ENCODE data around the gene FUOM.

The FUOM gene

DNA sequence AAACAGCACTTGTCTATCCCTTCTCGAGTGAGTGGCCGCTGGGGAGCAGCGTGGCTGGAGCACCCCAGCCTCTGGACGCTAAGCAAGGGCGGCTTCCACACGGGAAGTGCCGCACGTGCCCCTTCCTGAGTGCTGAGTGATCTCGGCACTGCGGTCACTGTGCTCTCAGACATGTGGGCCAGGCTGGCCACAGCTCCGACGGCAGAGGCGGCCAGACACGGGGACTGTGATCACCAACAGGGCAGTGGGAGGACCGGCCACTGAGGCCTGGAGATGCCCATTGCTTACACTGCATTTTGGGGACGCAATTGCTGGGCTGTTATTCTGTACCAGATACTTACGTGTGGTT is 8.3 kb upstream of the FUOM start:
- no peak for DNase-seq

- DNase-seq: no peak
Observed at GRCh38 chr10:133365461-133366129, 7.8 kb upstream of the FUOM start.

- DNase-seq: no peak
Observed at GRCh38 chr10:133364645-133365431, 7.0 kb upstream of the FUOM start.

- no peak for DNase-seq
Observed at GRCh38 chr10:133362846-133363245, 5.0 kb upstream of the FUOM start.

- DNase-seq: no peak
Observed at GRCh38 chr10:133361773-133362441, 4.1 kb upstream of the FUOM start.

- no peak for DNase-seq
Observed at GRCh38 chr10:133361227-133361626, 3.4 kb upstream of the FUOM start.

DNA sequence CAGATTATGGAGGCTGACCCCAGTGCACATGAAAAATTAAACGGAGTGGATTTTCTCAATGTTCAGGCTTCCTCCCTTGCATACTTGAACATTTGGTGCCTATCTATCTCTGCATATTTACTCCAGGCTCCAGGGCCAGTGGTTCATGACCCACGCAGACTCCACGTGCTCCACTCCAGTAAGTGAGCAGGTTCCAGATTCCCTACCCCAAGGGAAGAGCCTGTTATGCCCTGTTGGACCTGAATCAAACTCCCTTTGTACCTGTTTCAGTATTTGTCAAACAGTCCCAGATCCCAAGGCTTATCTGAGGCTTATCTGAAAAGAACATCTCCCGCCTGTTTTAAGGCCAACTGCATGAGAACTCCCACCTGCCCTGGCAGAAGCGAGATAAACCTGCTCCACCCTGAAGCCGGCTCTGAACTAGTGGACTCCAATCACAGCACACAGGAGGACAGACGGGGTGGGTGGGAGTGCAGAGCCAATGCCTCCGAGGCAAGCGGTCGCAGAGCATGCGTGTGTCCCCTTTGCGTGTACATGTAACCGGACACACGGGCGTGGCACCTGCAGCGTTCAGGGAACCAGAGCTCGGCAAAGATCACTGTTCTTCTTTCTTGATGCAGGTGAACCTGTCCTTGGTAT is 2.3 kb upstream of the FUOM start:
- DNase-seq: no peak

DNA sequence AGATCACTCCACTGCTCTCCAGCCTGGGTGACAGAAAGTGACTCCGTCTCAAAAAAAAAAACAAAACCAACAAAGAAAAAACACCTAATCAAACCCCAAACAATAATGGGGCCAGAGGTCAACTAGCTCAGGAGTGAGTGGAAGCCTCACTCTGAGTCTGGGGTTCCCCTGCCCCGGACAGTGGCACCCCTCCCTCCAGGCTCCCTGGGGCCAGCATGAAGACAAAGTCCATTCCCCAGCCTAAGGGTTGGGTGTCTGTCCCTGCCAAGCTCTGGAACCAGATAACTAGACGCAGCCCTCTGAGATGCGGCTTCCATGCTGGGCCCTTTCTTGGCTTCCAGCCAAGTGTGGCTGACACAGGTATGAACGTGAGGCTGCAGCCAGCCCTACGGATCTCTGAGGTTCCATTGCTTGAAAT is 1.7 kb upstream of the FUOM start:
- peak in 1 of 2 experiments; percentile 27 for DNase-seq

DNA sequence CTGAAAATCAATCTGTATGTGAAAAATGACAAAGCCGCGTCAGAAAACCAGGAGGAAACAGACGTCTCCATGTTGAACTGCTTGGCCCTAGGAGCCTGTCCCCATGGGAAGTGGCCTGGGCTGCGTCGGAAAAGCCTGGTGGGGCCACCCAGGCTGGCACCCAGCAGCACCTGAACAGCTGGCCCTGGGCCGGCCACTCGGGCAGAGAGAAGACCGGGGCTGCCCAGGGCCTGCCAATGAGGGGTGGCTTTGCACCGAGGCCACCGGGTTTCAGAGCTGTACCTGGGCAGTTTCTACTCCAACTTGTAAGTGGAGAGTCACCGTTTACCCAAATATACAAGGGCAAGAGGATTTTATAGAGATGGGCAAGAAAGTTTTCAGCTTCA is 1.1 kb upstream of the FUOM start:
- DNase-seq: no peak

DNA sequence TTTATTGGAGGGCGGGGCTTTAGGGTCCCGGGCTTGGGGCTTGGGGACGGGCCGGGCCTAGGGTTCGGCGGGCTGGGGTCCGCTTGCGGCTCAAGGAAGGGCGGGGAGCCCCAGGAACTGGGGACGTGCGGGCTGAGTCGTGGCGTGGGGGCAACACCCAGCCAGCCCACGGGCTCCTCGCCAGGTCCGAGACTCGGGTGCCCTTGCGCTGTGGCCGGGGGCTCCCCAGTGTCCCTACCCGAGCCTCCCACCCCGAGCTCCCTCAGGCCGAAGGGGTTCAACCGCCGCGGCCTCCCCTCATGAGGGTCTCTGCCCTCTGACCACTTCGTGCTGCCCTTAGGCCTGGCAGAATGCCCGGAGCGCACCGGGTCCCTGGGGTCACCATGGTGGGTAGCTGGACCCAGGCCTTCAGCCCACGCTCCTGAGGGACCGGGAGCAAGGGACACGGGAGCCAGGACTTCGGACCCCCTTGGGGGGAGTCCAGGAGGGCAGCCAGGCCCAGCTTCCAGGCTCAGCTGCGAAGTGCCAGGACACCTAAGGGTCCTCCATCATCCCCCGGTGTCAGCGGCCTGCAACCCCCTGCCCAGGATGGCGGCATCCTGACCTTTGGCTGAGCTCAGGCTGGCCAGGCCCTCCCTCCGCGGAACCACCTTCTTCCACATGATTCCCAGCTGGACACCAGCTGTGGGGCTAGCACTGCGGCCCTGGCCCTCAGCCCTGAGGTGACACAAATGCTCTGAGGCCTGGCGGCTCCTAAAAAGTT is 524 bp upstream of the FUOM start:
- DNase-seq: no peak

- no peak for DNase-seq
Observed at GRCh38 chr10:133356549-133357284, 1.1 kb downstream of the FUOM start.

DNA sequence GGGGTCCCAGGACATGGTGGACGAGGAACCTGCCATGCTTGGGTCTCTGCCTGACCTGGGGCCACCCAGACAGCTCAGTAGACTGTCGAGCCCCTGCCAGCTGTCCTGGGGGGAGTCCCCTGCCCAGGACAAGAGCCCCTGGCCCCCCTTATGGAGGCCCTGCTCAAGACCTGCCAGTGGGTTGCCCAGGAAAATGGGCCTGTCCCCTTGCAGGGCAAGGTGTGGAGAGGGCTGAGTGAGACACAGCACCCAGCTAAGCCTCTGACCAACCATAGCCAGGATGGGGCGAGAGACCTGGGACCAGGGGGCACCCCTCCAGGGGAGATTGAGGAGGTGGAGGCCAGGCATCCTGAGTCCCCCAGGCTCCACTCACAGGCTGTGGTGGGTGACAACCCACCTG is 1.8 kb downstream of the FUOM start:
- no peak for DNase-seq

DNA sequence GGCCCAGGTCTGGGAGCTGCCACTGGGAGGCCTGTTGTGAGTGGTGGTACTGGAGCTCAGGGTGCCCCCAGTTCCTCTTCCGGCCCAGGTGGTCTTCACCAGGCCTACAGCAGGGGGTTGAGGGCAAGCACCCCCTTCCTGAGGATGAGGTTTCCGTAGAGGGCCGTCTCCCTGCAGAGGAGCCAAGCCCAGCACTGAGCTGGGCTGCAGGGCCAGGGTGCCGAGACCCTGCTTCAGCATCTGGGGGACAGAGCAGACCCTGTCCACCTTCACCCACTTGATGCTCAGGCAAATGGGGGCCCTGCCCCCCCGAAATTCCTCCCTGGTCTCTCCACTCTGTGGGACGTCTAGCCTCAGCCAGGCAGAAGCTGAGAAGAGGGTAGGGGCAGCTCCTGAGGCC is 2.6 kb downstream of the FUOM start:
- DNase-seq: no peak

GRCh38 chr10:133354672-133355240 is 3.1 kb downstream of the FUOM start:
- no peak for DNase-seq

- DNase-seq: no peak
Observed at GRCh38 chr10:133353988-133354605, 3.7 kb downstream of the FUOM start.

GRCh38 chr10:133353202-133353959 is 4.4 kb downstream of the FUOM start:
- DNase-seq: no peak

GRCh38 chr10:133351408-133352318 is 6.2 kb downstream of the FUOM start:
- DNase-seq: no peak

- no peak for DNase-seq
Observed at GRCh38 chr10:133350950-133351329, 6.9 kb downstream of the FUOM start.

- DNase-seq: no peak
Observed at GRCh38 chr10:133350283-133350949, 7.4 kb downstream of the FUOM start.

Data from stimulated activated CD4-positive, alpha-beta T cell treated with anti-CD3 and anti-CD28 coated beads, Interleukin-4, amount 100 ng/mL, for 4 hours (primary cell).